Breast epithelium (tissue), 3 donors: ENCODE results near the gene VEGFB.

Source experiments
- CTCF ChIP-seq, 3 donors: fragments of 450-650 bp; IDR thresholded peaks; one replicate each; pipeline ENCODE4 v1.5.1; 2016 to 2017; ENCODE audit warnings: antibody characterized with exemption in 3 of 3, mild to moderate bottlenecking in 3 of 3, moderate library complexity in 3 of 3
- POLR2A ChIP-seq: fragments of 450-650 bp; IDR thresholded peaks from one replicate; pipeline ENCODE4 v1.6.1; 2016; ENCODE audit warnings: antibody characterized with exemption, mild to moderate bottlenecking, moderate library complexity
- POLR2AphosphoS5 ChIP-seq, 3 donors: sonication (generic); formaldehyde crosslinking; IDR thresholded peaks; one replicate each; pipeline ENCODE4 v1.6.1; 2017; ENCODE audit warnings: antibody characterized with exemption in 3 of 3

GRCh38 chr11:64198511-64198910, 35.9 kb upstream of the VEGFB start:
- TF ChIP-seq CTCF (IDR thresholded peaks at IDR 0.05), result no peak
- no peak for TF ChIP-seq POLR2AphosphoS5 (IDR thresholded peaks at IDR 0.05)
- TF ChIP-seq POLR2A, result no peak
